Neural cell (in vitro differentiated cells): ENCODE data around the gene GZF1. TPM values are rescaled to one million over a fixed set of nuclear protein-coding genes. Genes with fewer than 3 reads are reported as not detected.

Source experiments
- H2AFZ ChIP-seq: fragments of 200-600, 300-800 bp; sonication (generic), shearing (Covaris generic); 2 replicates; pipeline ENCODE4 v1.6.0; 2014; ENCODE audit warnings: low read depth, mild to moderate bottlenecking, antibody characterized with exemption, low read length, moderate library complexity
- H3F3A ChIP-seq: fragments of 200-600 bp; shearing (Covaris generic); 2 replicates; pipeline ENCODE4 v1.6.1; 2016; ENCODE audit warnings: mild to moderate bottlenecking, moderate library complexity, mixed read lengths, antibody characterized with exemption, low read length; ENCODE audit not compliant: insufficient read depth, poor library complexity, severe bottlenecking
- H3K27ac ChIP-seq: fragments of 200-600, 300-800 bp; sonication (generic), shearing (Covaris generic); 2 replicates; pipeline ENCODE4 v1.5.1; 2014; ENCODE audit warnings: mild to moderate bottlenecking, low read length, moderate library complexity
- H3K27me3 ChIP-seq: fragments of 300-800, 200-600 bp; sonication (generic), shearing (Covaris generic); 2 replicates; pipeline ENCODE4 v1.6.0; 2014; ENCODE audit warnings: mild to moderate bottlenecking, low read depth, low read length, moderate library complexity; ENCODE audit not compliant: insufficient read depth
- H3K36me3 ChIP-seq: fragments of 300-800, 200-600 bp; sonication (generic), shearing (Covaris generic); 2 replicates; pipeline ENCODE4 v1.5.1; 2014; ENCODE audit warnings: mild to moderate bottlenecking, antibody characterized with exemption, low read length, moderate library complexity; ENCODE audit not compliant: insufficient read depth
- H3K4me2 ChIP-seq: fragments of 300-800, 200-600 bp; sonication (generic), shearing (Covaris generic); 2 replicates; pipeline ENCODE4 v1.6.0; 2014; ENCODE audit warnings: mild to moderate bottlenecking, low read length
- H3K4me3 ChIP-seq: fragments of 300-800, 200-600 bp; sonication (generic), shearing (Covaris generic); 2 replicates; pipeline ENCODE4 v1.5.1; 2014; ENCODE audit warnings: mild to moderate bottlenecking, low read length, moderate library complexity
- H3K79me2 ChIP-seq: fragments of 200-600 bp; shearing (Covaris generic); replicated peaks from 2 replicates; pipeline ENCODE4 v1.6.0; 2014; ENCODE audit warnings: mild to moderate bottlenecking, low read length, moderate library complexity; ENCODE audit not compliant: insufficient read depth
- H3K9ac ChIP-seq: fragments of 300-800, 200-600 bp; sonication (generic), shearing (Covaris generic); 2 replicates; pipeline ENCODE4 v1.6.1; 2016; ENCODE audit warnings: mild to moderate bottlenecking, low read length, mixed read lengths
- H3K9me2 ChIP-seq: fragments of 200-600 bp; shearing (Covaris generic); 2 replicates; pipeline ENCODE4 v1.6.1; 2016; ENCODE audit warnings: mild to moderate bottlenecking, low read length, mixed read lengths; ENCODE audit not compliant: insufficient read depth
- H3K9me3 ChIP-seq: fragments of 200-600, 300-800 bp; sonication (generic), shearing (Covaris generic); 2 replicates; pipeline ENCODE4 v1.6.1; 2016; ENCODE audit warnings: mild to moderate bottlenecking, mixed run types, low read length, moderate library complexity, mixed read lengths
- H4K20me1 ChIP-seq: fragments of 200-600 bp; shearing (Covaris generic); 2 replicates; pipeline ENCODE4 v1.6.1; 2016; ENCODE audit warnings: mild to moderate bottlenecking, mixed run types; ENCODE audit not compliant: insufficient read depth
- EP300 ChIP-seq: fragments of 450-650 bp; conservative IDR thresholded peaks from 2 replicates; pipeline ENCODE4 v1.6.1; 2014; ENCODE audit warnings: antibody characterized with exemption, mild to moderate bottlenecking, moderate library complexity; ENCODE audit not compliant: poor library complexity, severe bottlenecking
- EZH2 ChIP-seq: fragments of 200-600, 300-800 bp; shearing (Covaris generic), sonication (generic); IDR thresholded peaks from 2 replicates; pipeline ENCODE4 v1.6.1; 2014; ENCODE audit warnings: antibody characterized with exemption, low read length, borderline replicate concordance, mild to moderate bottlenecking; ENCODE audit not compliant: insufficient read depth, poor library complexity, severe bottlenecking
- MXI1 ChIP-seq: fragments of 450-650 bp; conservative IDR thresholded peaks from 2 replicates; pipeline ENCODE4 v1.6.1; 2014; ENCODE audit warnings: antibody characterized with exemption, mild to moderate bottlenecking; ENCODE audit not compliant: poor library complexity, severe bottlenecking
- POLR2AphosphoS5 ChIP-seq: IDR thresholded peaks from 2 replicates; pipeline ENCODE4 v1.6.1; 2012
- RAD21 ChIP-seq: fragments of 450-650 bp; conservative IDR thresholded peaks from 2 replicates; pipeline ENCODE4 v1.6.1; 2014; ENCODE audit warnings: antibody characterized with exemption, mild to moderate bottlenecking, moderate library complexity
- SMC3 ChIP-seq: fragments of 450-650 bp; conservative IDR thresholded peaks from 2 replicates; pipeline ENCODE4 v1.6.1; 2014; ENCODE audit warnings: antibody characterized with exemption, mild to moderate bottlenecking, moderate library complexity; ENCODE audit not compliant: poor library complexity
- TAF1 ChIP-seq: IDR thresholded peaks from 2 replicates; pipeline ENCODE4 v1.6.1; 2012; ENCODE audit warnings: low read depth
- polyA plus RNA-seq: library from polyadenylated mRNA; depleted of rRNA; stranded (reverse); fragments of >200 nt; gene quantifications from 2 replicates; pipeline ENCODE4 v1.2.3, GENCODE V29; 2014
- TF ChIP-seq, protein P1 (sequence below): fragments of 450-650 bp; IDR thresholded peaks from 2 replicates; pipeline ENCODE4 v1.5.1; 2014; ENCODE audit warnings: antibody characterized with exemption, mild to moderate bottlenecking, moderate library complexity; ENCODE audit not compliant: poor library complexity, severe bottlenecking
- TF ChIP-seq, protein P2 (sequence below): IDR thresholded peaks from 2 replicates; pipeline ENCODE4 v1.6.1; 2012; ENCODE audit warnings: borderline replicate concordance

The GZF1 gene
- polyA plus RNA-seq, 1 donor from 2014 or later = 13.8 TPM

DNA sequence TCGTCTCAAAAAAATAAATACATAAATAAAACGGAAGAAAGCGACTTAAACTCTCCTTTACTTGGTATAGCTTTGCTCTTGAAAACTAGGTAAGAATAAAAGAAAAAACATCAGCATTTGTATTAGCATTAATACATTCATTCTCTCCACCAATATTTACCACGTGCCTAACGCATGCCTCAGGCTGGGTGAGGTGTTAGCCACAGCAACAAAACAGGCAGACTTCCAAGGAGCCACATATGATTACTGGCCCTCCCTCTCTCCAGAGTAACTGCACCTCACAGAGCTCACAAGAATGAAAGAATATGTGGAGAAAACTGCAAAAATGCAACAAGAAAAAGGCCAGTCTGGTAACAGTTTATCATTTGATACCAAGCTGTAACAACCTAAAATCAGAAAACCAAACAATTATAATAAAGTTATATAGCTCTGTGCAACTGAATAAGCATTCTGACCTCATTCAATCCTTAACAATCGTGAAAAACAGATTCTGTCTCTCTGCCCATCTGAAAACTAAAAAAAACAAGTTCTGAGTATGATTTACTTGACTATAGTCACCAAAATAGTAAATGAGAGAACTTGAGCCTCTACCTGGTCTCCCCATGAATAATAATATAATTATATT, 54.1 kb downstream of the GZF1 start:
- Histone ChIP-seq H3K36me3 (no peaks in the 10 kb centered on the region), H3K79me2 (peaks cover 33% of the 10 kb centered on the region), H3K27me3 (no peaks in the 10 kb centered on the region), H4K20me1 (no peaks in the 10 kb centered on the region), H3K9me2 (no peaks in the 10 kb centered on the region), H3F3A (no peaks in the 10 kb centered on the region), H3K9me3 (no peaks in the 10 kb centered on the region), H3K27ac (no peak overlapping the region), H2AFZ (no peak overlapping the region), H3K4me3 (no peak overlapping the region), H3K4me2 (no peak overlapping the region), H3K9ac (no peak overlapping the region)
- TF ChIP-seq POLR2AphosphoS5 (no peak), TAF1 (no peak), EZH2 (no peak), RAD21 (no peak), EP300 (no peak), MXI1 (no peak), SMC3 (no peak)
- TF ChIP-seq, protein P1, sequence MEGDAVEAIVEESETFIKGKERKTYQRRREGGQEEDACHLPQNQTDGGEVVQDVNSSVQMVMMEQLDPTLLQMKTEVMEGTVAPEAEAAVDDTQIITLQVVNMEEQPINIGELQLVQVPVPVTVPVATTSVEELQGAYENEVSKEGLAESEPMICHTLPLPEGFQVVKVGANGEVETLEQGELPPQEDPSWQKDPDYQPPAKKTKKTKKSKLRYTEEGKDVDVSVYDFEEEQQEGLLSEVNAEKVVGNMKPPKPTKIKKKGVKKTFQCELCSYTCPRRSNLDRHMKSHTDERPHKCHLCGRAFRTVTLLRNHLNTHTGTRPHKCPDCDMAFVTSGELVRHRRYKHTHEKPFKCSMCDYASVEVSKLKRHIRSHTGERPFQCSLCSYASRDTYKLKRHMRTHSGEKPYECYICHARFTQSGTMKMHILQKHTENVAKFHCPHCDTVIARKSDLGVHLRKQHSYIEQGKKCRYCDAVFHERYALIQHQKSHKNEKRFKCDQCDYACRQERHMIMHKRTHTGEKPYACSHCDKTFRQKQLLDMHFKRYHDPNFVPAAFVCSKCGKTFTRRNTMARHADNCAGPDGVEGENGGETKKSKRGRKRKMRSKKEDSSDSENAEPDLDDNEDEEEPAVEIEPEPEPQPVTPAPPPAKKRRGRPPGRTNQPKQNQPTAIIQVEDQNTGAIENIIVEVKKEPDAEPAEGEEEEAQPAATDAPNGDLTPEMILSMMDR = no peak
- TF ChIP-seq, protein P2, sequence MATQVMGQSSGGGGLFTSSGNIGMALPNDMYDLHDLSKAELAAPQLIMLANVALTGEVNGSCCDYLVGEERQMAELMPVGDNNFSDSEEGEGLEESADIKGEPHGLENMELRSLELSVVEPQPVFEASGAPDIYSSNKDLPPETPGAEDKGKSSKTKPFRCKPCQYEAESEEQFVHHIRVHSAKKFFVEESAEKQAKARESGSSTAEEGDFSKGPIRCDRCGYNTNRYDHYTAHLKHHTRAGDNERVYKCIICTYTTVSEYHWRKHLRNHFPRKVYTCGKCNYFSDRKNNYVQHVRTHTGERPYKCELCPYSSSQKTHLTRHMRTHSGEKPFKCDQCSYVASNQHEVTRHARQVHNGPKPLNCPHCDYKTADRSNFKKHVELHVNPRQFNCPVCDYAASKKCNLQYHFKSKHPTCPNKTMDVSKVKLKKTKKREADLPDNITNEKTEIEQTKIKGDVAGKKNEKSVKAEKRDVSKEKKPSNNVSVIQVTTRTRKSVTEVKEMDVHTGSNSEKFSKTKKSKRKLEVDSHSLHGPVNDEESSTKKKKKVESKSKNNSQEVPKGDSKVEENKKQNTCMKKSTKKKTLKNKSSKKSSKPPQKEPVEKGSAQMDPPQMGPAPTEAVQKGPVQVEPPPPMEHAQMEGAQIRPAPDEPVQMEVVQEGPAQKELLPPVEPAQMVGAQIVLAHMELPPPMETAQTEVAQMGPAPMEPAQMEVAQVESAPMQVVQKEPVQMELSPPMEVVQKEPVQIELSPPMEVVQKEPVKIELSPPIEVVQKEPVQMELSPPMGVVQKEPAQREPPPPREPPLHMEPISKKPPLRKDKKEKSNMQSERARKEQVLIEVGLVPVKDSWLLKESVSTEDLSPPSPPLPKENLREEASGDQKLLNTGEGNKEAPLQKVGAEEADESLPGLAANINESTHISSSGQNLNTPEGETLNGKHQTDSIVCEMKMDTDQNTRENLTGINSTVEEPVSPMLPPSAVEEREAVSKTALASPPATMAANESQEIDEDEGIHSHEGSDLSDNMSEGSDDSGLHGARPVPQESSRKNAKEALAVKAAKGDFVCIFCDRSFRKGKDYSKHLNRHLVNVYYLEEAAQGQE = no peak

DNA sequence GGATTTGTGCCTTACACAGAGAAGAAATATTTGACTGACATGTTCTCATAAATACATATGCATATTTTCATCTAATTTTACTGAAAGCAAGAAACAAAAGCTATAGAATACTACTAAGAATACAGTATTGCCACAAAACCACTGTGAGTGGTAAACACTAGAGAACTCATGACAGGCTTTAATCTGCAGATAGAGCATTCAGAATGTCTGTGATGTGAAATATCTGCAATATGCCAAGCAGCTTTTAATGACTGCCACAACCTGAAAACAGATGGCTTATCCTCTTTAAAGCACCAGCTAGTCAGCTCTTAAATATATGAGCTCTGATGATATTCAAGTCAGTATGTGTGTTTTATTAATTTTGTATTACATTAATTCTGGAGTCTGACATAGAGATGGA, 55.9 kb downstream of the GZF1 start:
- Histone ChIP-seq H3K36me3 (no peaks in the 10 kb centered on the region), H3K27me3 (no peaks in the 10 kb centered on the region), H3K9me3 (no peaks in the 10 kb centered on the region), H3K9ac (peak overlapping the region; percentile 13), H3K9me2 (no peaks in the 10 kb centered on the region), H3F3A (no peaks in the 10 kb centered on the region), H3K4me2 (no peak overlapping the region), H3K79me2 (peaks cover 33% of the 10 kb centered on the region), H3K4me3 (no peak overlapping the region), H2AFZ (no peak overlapping the region), H4K20me1 (no peaks in the 10 kb centered on the region), H3K27ac (no peak overlapping the region)
- TF ChIP-seq EP300 = no peak
- TF ChIP-seq SMC3 = no peak
- no peak for TF ChIP-seq RAD21
- TF ChIP-seq, protein P2 = no peak
- no peak for TF ChIP-seq POLR2AphosphoS5
- TF ChIP-seq, protein P1 = no peak
- TF ChIP-seq MXI1 = no peak
- no peak for TF ChIP-seq TAF1
- no peak for TF ChIP-seq EZH2
